GM12865 (cell line): ENCODE results near the gene SLC66A2.

Experiments
- DNase-seq: peaks from one replicate; pipeline ENCODE4 v3.0.0; 2010; ENCODE audit warnings: low read depth
- H3K4me3 ChIP-seq: 2 replicates; pipeline ENCODE4 v1.5.1; 2011; ENCODE audit warnings: mild to moderate bottlenecking, low read depth, low read length, control low read depth
- CTCF ChIP-seq: IDR thresholded peaks from 2 replicates; pipeline ENCODE4 v1.5.1; 2011; ENCODE audit warnings: low read length, control low read depth, low read depth, inconsistent platforms; ENCODE audit not compliant: insufficient read depth; ENCODE audit errors: missing control alignments

Gene SLC66A2

GRCh38 chr18:79862562-79862961 is 88.9 kb downstream of the SLC66A2 start:
- DNase-seq, result no peak
- no peak overlapping the region for H3K4me3 ChIP-seq
- TF ChIP-seq CTCF, result no peak

GRCh38 chr18:79861687-79862086 is 89.8 kb downstream of the SLC66A2 start:
- H3K4me3 ChIP-seq, result no peak overlapping the region
- no peak for DNase-seq
- no peak for TF ChIP-seq CTCF

GRCh38 chr18:79859314-79859713 is 92.1 kb downstream of the SLC66A2 start:
- no peak overlapping the region for H3K4me3 ChIP-seq
- TF ChIP-seq CTCF, result no peak
- no peak for DNase-seq

GRCh38 chr18:79857082-79857671 is 94.3 kb downstream of the SLC66A2 start:
- TF ChIP-seq CTCF, result no peak
- DNase-seq, result no peak
- no peak overlapping the region for H3K4me3 ChIP-seq

GRCh38 chr18:79856119-79857007 is 95.1 kb downstream of the SLC66A2 start:
- no peak overlapping the region for H3K4me3 ChIP-seq
- no peak for TF ChIP-seq CTCF
- peak; percentile 61 for DNase-seq

- DNase-seq, result peak; percentile 55
- H3K4me3 ChIP-seq, result no peak overlapping the region
- TF ChIP-seq CTCF, result no peak
Measured at GRCh38 chr18:79855147-79855933, 96.1 kb downstream of the SLC66A2 start.
